Gastroesophageal sphincter (tissue), 4 donors: ENCODE data around the gene SEMA6A. TPM values are rescaled to one million over a fixed set of nuclear protein-coding genes. Genes with fewer than 3 reads are reported as not detected.

Experiments
- ATAC-seq: fragments of 150-250 bp; one replicate; pipeline ENCODE4 v1.9.1; 2016; ENCODE audit warnings: mild to moderate bottlenecking, moderate library complexity
- H3K27ac ChIP-seq, 4 donors: fragments of 200-600 bp; sonication (generic) in 3 of 4; 1 replicate in 3 of 4; 2 replicates in 1 of 4; pipeline ENCODE4 v1.5.1; 2016 to 2019
- H3K27me3 ChIP-seq: fragments of 200-600 bp; sonication (generic); one replicate; pipeline ENCODE4 v1.5.1; 2019
- H3K36me3 ChIP-seq, 2 donors: fragments of 200-600 bp; sonication (generic); one replicate each; pipeline ENCODE4 v1.5.1; 2019; ENCODE audit warnings: control low read depth in 1 of 2
- H3K4me1 ChIP-seq, 3 donors: fragments of 200-600 bp; sonication (generic); 1 replicate in 2 of 3; 2 replicates in 1 of 3; pipeline ENCODE4 v1.5.1; 2016 to 2019; ENCODE audit warnings: control low read depth in 2 of 3
- H3K4me3 ChIP-seq, 2 donors: fragments of 200-600 bp; sonication (generic); one replicate each; pipeline ENCODE4 v1.5.1; 2019; ENCODE audit warnings: mild to moderate bottlenecking in 1 of 2, moderate library complexity in 1 of 2
- H3K9me3 ChIP-seq, 3 donors: fragments of 200-600 bp; sonication (generic); one replicate each; pipeline ENCODE4 v1.5.1; 2017 to 2019; ENCODE audit warnings: control low read depth in 2 of 3
- EP300 ChIP-seq: sonication (generic); formaldehyde crosslinking; IDR thresholded peaks from one replicate; pipeline ENCODE4 v1.6.1; 2017; ENCODE audit warnings: antibody characterized with exemption, mild to moderate bottlenecking
- POLR2A ChIP-seq, 2 donors: fragments of 450-650 bp; IDR thresholded peaks; one replicate each; pipeline ENCODE4 v1.6.1; 2017; ENCODE audit warnings: antibody characterized with exemption in 2 of 2, mild to moderate bottlenecking in 2 of 2, moderate library complexity in 1 of 2
- POLR2AphosphoS5 ChIP-seq: sonication (generic); formaldehyde crosslinking; IDR thresholded peaks from one replicate; pipeline ENCODE4 v1.6.1; 2017; ENCODE audit warnings: antibody characterized with exemption
- WGBS, 2 donors: methylation state at CpG; one replicate each; pipeline ENCODE4 v1.1.5; 2018; ENCODE audit warnings: low coverage in 1 of 2; 5-methylcytosine and 5-hydroxymethylcytosine counted together
- total RNA-seq, 4 donors: library from RNA; depleted of rRNA; stranded (reverse); fragments of >200 nt; gene quantifications; one replicate each; pipeline ENCODE4 v1.1.0, GENCODE V29; 2016
- TF ChIP-seq, protein P1 (sequence below), 4 experiments: fragments of 200-600 bp in 2 of 4; fragments of 450-650 bp in 2 of 4; sonication (generic) in 1 of 4; IDR thresholded peaks; one replicate each; pipeline ENCODE4 v1.5.1; 2017 to 2019; ENCODE audit warnings: antibody characterized with exemption in 4 of 4, mild to moderate bottlenecking in 2 of 4, moderate library complexity in 2 of 4

SEMA6A gene
- total RNA-seq, 4 donors from 2014 or later: 10.9 to 19.8 (median 17.8) TPM

DNA sequence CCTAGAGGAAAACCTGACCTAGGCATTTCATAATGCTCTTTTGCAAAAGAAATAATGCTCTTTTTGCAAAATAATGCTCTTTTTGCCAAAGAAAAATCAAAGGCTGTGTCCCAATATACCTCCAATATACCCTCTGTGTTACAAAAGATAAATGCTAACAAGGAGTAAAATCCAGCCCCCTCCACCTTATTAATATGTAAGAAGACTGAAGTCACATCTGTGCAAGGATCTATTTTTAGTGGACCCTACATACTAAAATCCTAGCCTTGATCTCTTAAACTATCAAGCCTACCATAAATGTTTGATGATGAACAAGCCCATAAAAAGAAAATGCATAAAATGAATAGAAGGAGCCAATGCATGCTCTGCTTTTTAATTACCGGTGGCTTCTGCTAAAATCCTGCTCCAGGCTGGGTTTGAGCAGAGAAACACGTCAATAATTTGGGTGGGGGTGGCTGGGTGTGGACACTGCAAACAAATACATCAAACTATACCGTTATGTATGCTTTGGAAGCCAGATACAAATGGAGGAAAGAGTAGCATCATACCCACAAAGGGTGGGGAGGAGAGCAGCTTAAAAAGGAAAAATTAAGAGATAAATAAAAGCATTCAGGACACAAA, 131.6 kb downstream of the SEMA6A start:
- 84 to 93% methylated on average over 3 of the region's 3 CpGs for WGBS, 2 donors
- no peaks in the 10 kb centered on the region for H3K27me3 ChIP-seq
- no peak for ATAC-seq
- no peak overlapping the region for H3K27ac ChIP-seq
- H3K9me3 ChIP-seq: no peaks in the 10 kb centered on the region
- TF ChIP-seq POLR2AphosphoS5 (no peak), EP300 (no peak), POLR2A (IDR thresholded peaks at IDR 0.05) (no peak)
- TF ChIP-seq, protein P1, sequence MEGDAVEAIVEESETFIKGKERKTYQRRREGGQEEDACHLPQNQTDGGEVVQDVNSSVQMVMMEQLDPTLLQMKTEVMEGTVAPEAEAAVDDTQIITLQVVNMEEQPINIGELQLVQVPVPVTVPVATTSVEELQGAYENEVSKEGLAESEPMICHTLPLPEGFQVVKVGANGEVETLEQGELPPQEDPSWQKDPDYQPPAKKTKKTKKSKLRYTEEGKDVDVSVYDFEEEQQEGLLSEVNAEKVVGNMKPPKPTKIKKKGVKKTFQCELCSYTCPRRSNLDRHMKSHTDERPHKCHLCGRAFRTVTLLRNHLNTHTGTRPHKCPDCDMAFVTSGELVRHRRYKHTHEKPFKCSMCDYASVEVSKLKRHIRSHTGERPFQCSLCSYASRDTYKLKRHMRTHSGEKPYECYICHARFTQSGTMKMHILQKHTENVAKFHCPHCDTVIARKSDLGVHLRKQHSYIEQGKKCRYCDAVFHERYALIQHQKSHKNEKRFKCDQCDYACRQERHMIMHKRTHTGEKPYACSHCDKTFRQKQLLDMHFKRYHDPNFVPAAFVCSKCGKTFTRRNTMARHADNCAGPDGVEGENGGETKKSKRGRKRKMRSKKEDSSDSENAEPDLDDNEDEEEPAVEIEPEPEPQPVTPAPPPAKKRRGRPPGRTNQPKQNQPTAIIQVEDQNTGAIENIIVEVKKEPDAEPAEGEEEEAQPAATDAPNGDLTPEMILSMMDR (IDR thresholded peaks at IDR 0.05): no peak
- H3K4me1 ChIP-seq: peaks cover 0 to 11% (median 0%) of the 10 kb centered on the region in 3 donors
- H3K36me3 ChIP-seq: peaks cover 0 to 33% of the 10 kb centered on the region in 2 donors
- H3K4me3 ChIP-seq: no peak overlapping the region

DNA sequence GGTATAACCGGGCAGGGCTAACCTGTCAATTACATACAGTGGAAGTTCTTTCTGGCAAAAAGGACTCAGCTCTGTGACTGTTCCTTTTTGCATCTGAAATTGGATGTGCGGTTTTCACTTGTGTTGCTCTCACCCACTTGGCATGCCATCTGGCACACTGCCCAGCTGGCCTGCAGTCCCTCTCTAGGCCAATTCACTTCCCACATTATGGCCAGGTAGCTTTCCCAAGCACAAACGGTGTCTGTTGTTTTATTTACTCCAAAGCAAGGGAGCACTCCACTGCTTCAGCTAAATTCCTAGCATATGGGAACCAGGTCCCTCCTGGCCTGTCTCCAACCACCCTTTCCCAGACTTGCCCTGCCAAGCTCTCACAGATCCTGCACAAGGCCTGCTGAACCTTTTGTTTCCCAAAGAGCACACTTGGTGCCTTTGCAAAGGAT, 132.5 kb downstream of the SEMA6A start:
- no peak overlapping the region for H3K4me3 ChIP-seq
- no peak for ATAC-seq
- no peaks in the 10 kb centered on the region for H3K27me3 ChIP-seq
- H3K9me3 ChIP-seq: no peaks in the 10 kb centered on the region
- TF ChIP-seq, protein P1 (IDR thresholded peaks at IDR 0.05): no peak
- TF ChIP-seq POLR2AphosphoS5 (no peak), EP300 (no peak), POLR2A (IDR thresholded peaks at IDR 0.05) (no peak)
- H3K27ac ChIP-seq: no peak overlapping the region
- peaks cover 0 to 24% of the 10 kb centered on the region in 2 donors for H3K36me3 ChIP-seq
- peaks cover 0 to 11% (median 0%) of the 10 kb centered on the region in 3 donors for H3K4me1 ChIP-seq
- 0 to 44% methylated on average over 1 to 3 of the region's 3 CpGs for WGBS, 2 donors

DNA sequence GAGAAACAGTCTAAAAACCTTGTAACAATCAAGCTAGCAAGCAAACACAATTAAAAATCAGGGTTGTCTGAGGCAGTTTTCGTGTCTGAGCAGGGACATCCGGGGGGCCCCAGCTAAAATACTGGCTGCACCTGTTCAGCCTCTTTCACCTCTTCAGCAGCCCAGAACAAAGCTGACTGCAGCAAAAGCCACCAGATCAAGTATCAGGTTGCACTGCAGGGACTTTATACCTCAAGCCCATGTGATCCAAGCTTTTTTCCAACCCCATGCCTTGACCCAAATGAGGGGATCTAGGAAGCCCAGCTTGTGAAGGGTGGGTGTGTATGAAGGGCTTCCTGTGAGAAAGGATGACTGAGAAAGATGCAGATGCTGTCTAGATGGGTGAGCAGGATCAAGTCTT, 133.4 kb downstream of the SEMA6A start:
- TF ChIP-seq POLR2AphosphoS5 (no peak), EP300 (no peak), POLR2A (IDR thresholded peaks at IDR 0.05) (no peak)
- TF ChIP-seq, protein P1 (IDR thresholded peaks at IDR 0.05): no peak
- no peak overlapping the region for H3K4me3 ChIP-seq
- H3K27ac ChIP-seq: no peak overlapping the region
- peaks cover 0 to 11% (median 0%) of the 10 kb centered on the region in 3 donors for H3K4me1 ChIP-seq
- no peaks in the 10 kb centered on the region for H3K9me3 ChIP-seq
- ATAC-seq: no peak
- H3K36me3 ChIP-seq: peaks cover 0 to 15% of the 10 kb centered on the region in 2 donors
- WGBS, 2 donors: 78 to 100% methylated on average over 1 to 2 of the region's 2 CpGs
- no peaks in the 10 kb centered on the region for H3K27me3 ChIP-seq

DNA sequence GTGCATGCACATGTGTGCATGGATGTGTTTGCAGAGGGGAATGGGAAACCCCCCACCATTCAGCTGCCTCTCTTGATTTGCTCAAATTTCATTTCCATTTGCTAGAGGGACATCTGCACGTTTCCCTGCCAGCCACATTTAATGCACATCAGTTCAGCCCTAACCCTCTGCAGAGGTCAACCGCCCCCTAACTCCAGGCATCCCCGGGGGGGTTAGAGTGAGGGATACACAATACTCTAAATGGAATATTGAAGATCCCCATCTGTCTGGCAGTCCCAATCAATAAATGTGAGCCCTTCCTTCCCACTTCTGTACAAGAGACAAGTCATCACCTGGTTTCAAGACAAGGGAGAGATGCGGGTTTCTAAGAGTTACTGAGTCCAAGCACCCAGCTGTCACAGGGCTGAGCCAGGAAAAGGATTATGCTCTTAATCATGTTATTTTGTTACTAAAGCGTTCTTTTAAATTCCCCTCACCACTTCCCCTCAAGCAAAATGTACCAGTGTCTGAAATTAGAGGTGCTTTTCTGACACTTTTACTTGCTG, 134.1 kb downstream of the SEMA6A start:
- no peak for ATAC-seq
- 82 to 100% methylated on average over 1 to 5 of the region's 5 CpGs for WGBS, 2 donors
- TF ChIP-seq, protein P1 (IDR thresholded peaks at IDR 0.05): no peak
- TF ChIP-seq EP300: no peak
- TF ChIP-seq POLR2AphosphoS5: no peak
- Histone ChIP-seq H3K27ac (no peak overlapping the region), H3K27me3 (no peaks in the 10 kb centered on the region), H3K4me1 (peaks cover 0 to 11% (median 0%) of the 10 kb centered on the region in 3 donors), H3K9me3 (no peaks in the 10 kb centered on the region), H3K4me3 (no peak overlapping the region), H3K36me3 (peaks cover 0 to 10% of the 10 kb centered on the region in 2 donors)

DNA sequence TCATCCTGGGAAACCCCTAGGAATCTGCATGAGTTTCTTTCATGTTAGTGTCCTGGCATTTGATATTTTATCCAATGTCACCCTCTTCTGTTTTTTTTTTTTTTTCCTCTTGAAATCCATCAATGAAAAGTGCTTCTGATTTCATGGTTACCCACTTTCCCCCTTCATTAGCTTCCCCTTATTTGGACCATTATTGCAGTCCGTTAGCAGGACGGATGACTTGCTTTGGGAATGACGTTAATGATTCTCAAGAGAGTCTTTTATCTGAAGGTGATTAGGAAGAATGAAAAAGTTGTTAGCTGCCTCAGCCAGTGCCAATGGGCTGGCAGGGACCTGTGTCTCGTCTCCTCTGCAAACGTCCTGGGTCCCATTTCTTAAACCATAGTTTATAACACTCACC, 134.7 kb downstream of the SEMA6A start:
- Histone ChIP-seq H3K27me3 (no peaks in the 10 kb centered on the region), H3K36me3 (peaks cover 0 to 4% of the 10 kb centered on the region in 2 donors), H3K4me3 (no peak overlapping the region), H3K9me3 (no peaks in the 10 kb centered on the region), H3K27ac (no peak overlapping the region), H3K4me1 (peaks cover 0 to 11% (median 0%) of the 10 kb centered on the region in 3 donors)
- no peak for TF ChIP-seq POLR2AphosphoS5
- TF ChIP-seq, protein P1 (IDR thresholded peaks at IDR 0.05): no peak
- TF ChIP-seq EP300: no peak
- no peak for TF ChIP-seq POLR2A (IDR thresholded peaks at IDR 0.05)
- 83 to 85% methylated on average over 1 to 4 of the region's 5 CpGs for WGBS, 2 donors
- no peak for ATAC-seq
